Osteoblast (primary cell): ENCODE data around the gene HHAT. TPM values are rescaled to one million over a fixed set of nuclear protein-coding genes. Genes with fewer than 3 reads are reported as not detected.

Experiments used
- DNase-seq: peaks from one replicate; pipeline ENCODE4 v3.0.0; 2011; ENCODE audit warnings: low spot score, mixed read lengths; ENCODE audit not compliant: insufficient read length; ENCODE audit errors: missing footprints
- H2AFZ ChIP-seq: 2 replicates; pipeline ENCODE4 v1.6.0; 2011; ENCODE audit warnings: mild to moderate bottlenecking, low read length
- H3K27ac ChIP-seq: 2 replicates; pipeline ENCODE4 v1.5.1; 2011; ENCODE audit warnings: mild to moderate bottlenecking, low read depth, low read length, moderate library complexity
- H3K27me3 ChIP-seq: 2 replicates; pipeline ENCODE4 v1.6.0; 2012; ENCODE audit warnings: mild to moderate bottlenecking, control low read depth, inconsistent platforms, low read length, moderate library complexity; ENCODE audit not compliant: insufficient read depth
- H3K36me3 ChIP-seq: 2 replicates; pipeline ENCODE4 v1.5.1; 2011; ENCODE audit warnings: mild to moderate bottlenecking, low read length, control low read depth, moderate library complexity; ENCODE audit not compliant: insufficient read depth
- H3K4me1 ChIP-seq: 2 replicates; pipeline ENCODE4 v1.5.1; 2011; ENCODE audit warnings: mild to moderate bottlenecking, low read length, control low read depth, moderate library complexity; ENCODE audit not compliant: insufficient read depth
- H3K4me2 ChIP-seq: 2 replicates; pipeline ENCODE4 v1.6.0; 2011; ENCODE audit warnings: mild to moderate bottlenecking, low read length; ENCODE audit not compliant: insufficient read depth
- H3K4me3 ChIP-seq: fragments of 200-600 bp; sonication (generic); 3 replicates; pipeline ENCODE4 v1.5.1; 2012; ENCODE audit warnings: mild to moderate bottlenecking, low read length, inconsistent platforms; ENCODE audit not compliant: insufficient read depth
- H3K79me2 ChIP-seq: 2 replicates; pipeline ENCODE4 v1.6.0; 2012; ENCODE audit warnings: mild to moderate bottlenecking, low read length, control low read depth, inconsistent platforms; ENCODE audit not compliant: insufficient read depth
- H3K9me3 ChIP-seq: 2 replicates; pipeline ENCODE4 v1.5.1; 2011; ENCODE audit warnings: low read depth, low read length, control low read depth
- H4K20me1 ChIP-seq: 2 replicates; pipeline ENCODE4 v1.6.0; 2012; ENCODE audit warnings: mild to moderate bottlenecking, low read length, control low read depth; ENCODE audit not compliant: insufficient read depth
- total RNA-seq: library from RNA; depleted of rRNA; stranded (reverse); fragments of >200 nt; gene quantifications from 2 replicates; pipeline ENCODE4 v1.2.3, GENCODE V29; 2012
- TF ChIP-seq, protein P1 (sequence below): IDR thresholded peaks from 2 replicates; pipeline ENCODE4 v1.5.1; 2011; ENCODE audit warnings: mild to moderate bottlenecking, low read depth, low read length, moderate library complexity; ENCODE audit errors: extremely low read depth

HHAT gene
- total RNA-seq, 1 donor = 5.1 TPM

DNA sequence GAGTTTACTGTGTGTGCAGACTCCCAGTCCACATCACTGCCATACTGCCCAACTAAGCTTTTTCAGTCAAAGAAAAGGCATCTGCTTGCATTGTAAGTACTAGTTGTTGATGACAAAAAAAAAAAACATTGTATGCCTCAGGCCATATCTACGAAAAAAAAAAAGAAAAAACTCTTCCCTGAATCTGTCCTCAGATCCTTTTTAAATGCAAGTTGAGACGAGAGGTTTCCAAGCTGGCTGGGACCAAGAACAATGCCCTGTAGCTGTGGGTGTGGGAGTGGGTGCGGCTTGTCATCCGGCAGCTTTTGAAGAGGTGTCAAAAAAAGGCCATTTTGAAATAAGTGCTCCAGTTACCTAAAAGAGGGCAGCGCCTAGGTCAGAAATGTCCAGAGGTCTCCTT is 29.2 kb upstream of the HHAT start:
- Histone ChIP-seq H3K79me2 (no peaks in the 10 kb centered on the region), H3K36me3 (no peaks in the 10 kb centered on the region), H3K4me1 (peaks cover 6% of the 10 kb centered on the region), H2AFZ (no peak overlapping the region), H3K9me3 (no peaks in the 10 kb centered on the region), H3K27me3 (peaks cover 29% of the 10 kb centered on the region), H3K27ac (no peak overlapping the region), H3K4me2 (no peak overlapping the region), H4K20me1 (no peaks in the 10 kb centered on the region), H3K4me3 (no peak overlapping the region)
- DNase-seq = no peak
- TF ChIP-seq, protein P1, sequence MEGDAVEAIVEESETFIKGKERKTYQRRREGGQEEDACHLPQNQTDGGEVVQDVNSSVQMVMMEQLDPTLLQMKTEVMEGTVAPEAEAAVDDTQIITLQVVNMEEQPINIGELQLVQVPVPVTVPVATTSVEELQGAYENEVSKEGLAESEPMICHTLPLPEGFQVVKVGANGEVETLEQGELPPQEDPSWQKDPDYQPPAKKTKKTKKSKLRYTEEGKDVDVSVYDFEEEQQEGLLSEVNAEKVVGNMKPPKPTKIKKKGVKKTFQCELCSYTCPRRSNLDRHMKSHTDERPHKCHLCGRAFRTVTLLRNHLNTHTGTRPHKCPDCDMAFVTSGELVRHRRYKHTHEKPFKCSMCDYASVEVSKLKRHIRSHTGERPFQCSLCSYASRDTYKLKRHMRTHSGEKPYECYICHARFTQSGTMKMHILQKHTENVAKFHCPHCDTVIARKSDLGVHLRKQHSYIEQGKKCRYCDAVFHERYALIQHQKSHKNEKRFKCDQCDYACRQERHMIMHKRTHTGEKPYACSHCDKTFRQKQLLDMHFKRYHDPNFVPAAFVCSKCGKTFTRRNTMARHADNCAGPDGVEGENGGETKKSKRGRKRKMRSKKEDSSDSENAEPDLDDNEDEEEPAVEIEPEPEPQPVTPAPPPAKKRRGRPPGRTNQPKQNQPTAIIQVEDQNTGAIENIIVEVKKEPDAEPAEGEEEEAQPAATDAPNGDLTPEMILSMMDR = no peak

DNA sequence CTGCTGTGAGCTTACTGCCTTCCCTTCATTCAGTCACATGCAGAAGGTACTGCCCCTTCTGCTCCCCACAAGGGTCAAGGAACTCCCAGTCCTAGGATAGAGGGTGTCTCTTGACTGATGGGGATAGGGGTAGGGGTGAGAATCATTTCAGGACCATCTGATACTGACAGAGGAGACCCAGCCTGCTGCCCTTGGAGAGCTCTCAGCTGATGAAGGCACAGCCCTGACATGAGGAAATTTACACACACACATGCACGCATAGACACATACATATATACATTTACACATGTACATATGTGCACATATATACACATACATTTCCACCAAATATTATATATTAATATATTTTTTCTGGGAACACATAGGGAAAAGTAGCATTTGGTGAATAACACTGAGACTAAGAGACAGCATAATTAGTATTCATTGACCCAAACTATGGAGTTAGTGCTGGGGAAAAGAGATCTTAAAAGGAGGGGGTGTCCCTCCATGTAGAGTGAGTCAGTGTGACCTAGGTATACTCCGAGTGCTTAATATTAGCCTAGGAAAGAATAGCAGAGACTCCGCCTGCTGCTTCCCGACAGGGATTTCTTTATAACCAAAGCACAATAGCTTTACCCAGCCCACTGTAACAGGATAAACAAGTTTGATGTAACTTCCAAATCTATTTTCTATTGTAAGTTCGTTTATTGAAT is 27.6 kb upstream of the HHAT start:
- Histone ChIP-seq H3K4me2 (no peak overlapping the region), H3K27ac (no peak overlapping the region)

DNA sequence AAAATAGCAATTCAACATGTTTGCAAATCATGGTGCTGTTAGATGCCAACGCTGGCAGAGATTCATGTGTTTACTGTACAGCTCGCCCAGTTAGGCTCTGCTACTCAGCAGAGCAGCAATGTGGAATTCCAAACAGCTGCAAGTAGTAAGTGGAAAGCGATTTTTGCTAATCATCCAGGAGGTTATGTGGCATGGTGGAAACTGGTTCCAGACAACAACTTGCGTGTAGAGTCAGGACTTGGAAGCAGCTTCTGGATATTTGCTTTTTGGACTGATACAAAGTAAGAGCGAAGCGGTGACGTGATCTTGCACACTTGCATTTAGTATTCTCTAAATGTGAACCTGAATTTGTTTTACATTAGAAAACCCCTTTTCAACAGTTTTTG is 27.1 kb upstream of the HHAT start:
- no peak overlapping the region for H3K4me2 ChIP-seq

More for the DNA sequence above, 27.6 kb upstream of the HHAT start:
- H3K27me3 ChIP-seq = peaks cover 24% of the 10 kb centered on the region
- no peak overlapping the region for H2AFZ ChIP-seq
- H3K79me2 ChIP-seq = no peaks in the 10 kb centered on the region
- no peaks in the 10 kb centered on the region for H3K36me3 ChIP-seq
- no peaks in the 10 kb centered on the region for H3K4me1 ChIP-seq
- H3K4me3 ChIP-seq = no peak overlapping the region
- TF ChIP-seq, protein P1 = no peak
- H4K20me1 ChIP-seq = no peaks in the 10 kb centered on the region
- H3K9me3 ChIP-seq = no peaks in the 10 kb centered on the region
- DNase-seq = no peak

DNA sequence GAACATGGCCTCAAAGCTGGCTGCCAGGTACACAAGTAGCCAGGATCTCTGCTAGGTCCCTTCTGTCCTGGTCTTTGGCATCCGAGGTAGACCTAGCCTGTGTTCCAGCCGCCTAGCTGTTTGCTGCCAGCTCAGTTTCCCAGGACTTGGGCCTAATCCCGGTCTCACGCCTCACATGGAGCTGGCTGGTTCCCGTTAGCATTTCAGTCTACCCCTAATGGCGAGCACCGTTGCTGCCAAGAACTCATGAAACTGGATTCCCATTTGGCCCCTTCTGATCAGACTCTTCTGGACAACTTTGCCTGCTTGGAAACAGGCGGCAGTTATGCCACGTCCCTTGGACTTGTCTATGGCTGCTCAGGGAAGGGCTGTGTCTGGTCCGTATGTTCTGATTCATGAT is 26.2 kb upstream of the HHAT start:
- H3K4me2 ChIP-seq = no peak overlapping the region
- no peaks in the 10 kb centered on the region for H3K4me1 ChIP-seq
- H3K27me3 ChIP-seq = peaks cover 21% of the 10 kb centered on the region
- no peaks in the 10 kb centered on the region for H3K79me2 ChIP-seq
- no peak overlapping the region for H3K27ac ChIP-seq
- TF ChIP-seq, protein P1 = no peak
- H2AFZ ChIP-seq = no peak overlapping the region
- H4K20me1 ChIP-seq = no peaks in the 10 kb centered on the region
- no peaks in the 10 kb centered on the region for H3K9me3 ChIP-seq
- H3K4me3 ChIP-seq = no peak overlapping the region
- DNase-seq = no peak
- no peaks in the 10 kb centered on the region for H3K36me3 ChIP-seq

More for the DNA sequence above, 27.1 kb upstream of the HHAT start:
- Histone ChIP-seq H2AFZ (no peak overlapping the region), H3K27ac (no peak overlapping the region), H3K4me3 (no peak overlapping the region), H3K27me3 (peaks cover 24% of the 10 kb centered on the region), H3K9me3 (no peaks in the 10 kb centered on the region), H3K4me1 (no peaks in the 10 kb centered on the region), H4K20me1 (no peaks in the 10 kb centered on the region), H3K79me2 (no peaks in the 10 kb centered on the region), H3K36me3 (no peaks in the 10 kb centered on the region)
- TF ChIP-seq, protein P1 = no peak
- no peak for DNase-seq
